K562 (cell line): ENCODE results near the gene C6orf62. TPM values are rescaled to one million over a fixed set of nuclear protein-coding genes. Genes with fewer than 3 reads are reported as not detected.
"Not testable (repeated sequence)": the region's sequence is repeated elsewhere in the genome, so short reads cannot be mapped to it uniquely, and the experiment has no call there.

Source experiments
- ATAC-seq: fragments of 200-7000 bp; cut with Tn5 transposase; 3 replicates; pipeline ENCODE4 v1.9.1; 2020; ENCODE audit warnings: moderate library complexity
- BruUV-seq: library from RNA; stranded (reverse); fragments of 400-500 nt; replicated peaks from 2 replicates; lab custom pipeline; 2021; lab: Mats Ljungman, UMichigan
- CTCF ChIA-PET: fragments of 300-600 bp; formaldehyde crosslinking; extraction: SDS; loops from one replicate; lab custom pipeline; 2021; ENCODE audit warnings: low intra/inter-chr PET ratio; lab: Yijun Ruan, JAX
- POLR2A ChIA-PET: fragments of 300-600, 350-650 bp; sonication (Branson Sonifier 250); formaldehyde crosslinking; extraction: SDS; loops from one replicate; lab custom pipeline; 2021; ENCODE audit warnings: antibody characterized with exemption, inconsistent platforms; lab: Yijun Ruan, JAX
- DNase-seq, 4 experiments: peaks; one replicate each; pipeline versions ENCODE4 v3.0.0 to v3.0.0-alpha.2; 2011 to 2018; ENCODE audit warnings: low spot score in 3 of 4, mixed read lengths in 3 of 4; ENCODE audit errors: extremely low read depth in 1 of 4
- FAIRE-seq: peaks from 2 replicates; lab custom pipeline; 2011; peaks lifted over from hg19 to GRCh38; lab: Jason Lieb, UNC
- H2AFZ ChIP-seq: 2 replicates; pipeline ENCODE4 v1.6.0; 2011; ENCODE audit warnings: low read depth, low read length, control low read depth, inconsistent platforms
- H3K27ac ChIP-seq: fragments of 200-600 bp; 3 replicates; pipeline ENCODE4 v1.8.0; 2011; ENCODE audit warnings: low read depth, mild to moderate bottlenecking, control low read depth, inconsistent platforms, low read length, moderate library complexity, mixed read lengths; ENCODE audit errors: extremely low read depth
- H3K27me3 ChIP-seq, 2 experiments: fragments of 300-600 bp in 1 of 2; 2 replicates in 1 of 2; 3 replicates in 1 of 2; pipeline versions ENCODE4 v1.6.0 to v1.8.0; 2011; ENCODE audit warnings: inconsistent platforms in 2 of 2, low read length in 2 of 2, mild to moderate bottlenecking in 1 of 2, mixed read lengths in 1 of 2, moderate library complexity in 1 of 2; ENCODE audit not compliant: control insufficient read depth in 2 of 2, insufficient read depth in 2 of 2
- H3K36me3 ChIP-seq: fragments of 300-600 bp; 3 replicates; pipeline ENCODE4 v1.8.0; 2011; ENCODE audit warnings: mild to moderate bottlenecking, low read length, inconsistent platforms; ENCODE audit not compliant: control insufficient read depth, insufficient read depth
- H3K4me1 ChIP-seq, 2 experiments: fragments of 200-600 bp in 1 of 2; replicated peaks in 1 of 2; 2 replicates in 1 of 2; 3 replicates in 1 of 2; pipeline versions ENCODE4 v1.5.1 to v1.8.0; 2011; ENCODE audit warnings: inconsistent platforms in 2 of 2, low read length in 2 of 2, mild to moderate bottlenecking in 1 of 2, mixed read lengths in 1 of 2, moderate library complexity in 1 of 2; ENCODE audit not compliant: control insufficient read depth in 2 of 2, insufficient read depth in 2 of 2
- H3K4me2 ChIP-seq: 2 replicates; pipeline ENCODE4 v1.6.1; 2011; ENCODE audit warnings: low read length, control low read depth, inconsistent platforms, mixed read lengths; ENCODE audit not compliant: insufficient read depth
- H3K4me3 ChIP-seq: fragments of 200-600 bp; sonication (generic), shearing (Covaris generic); 2 replicates; pipeline ENCODE4 v1.5.1; 2016; ENCODE audit warnings: control low read depth, inconsistent platforms
- H3K79me2 ChIP-seq: fragments of 200-600 bp; 3 replicates; pipeline ENCODE4 v1.8.0; 2011; ENCODE audit warnings: low read length, inconsistent platforms; ENCODE audit not compliant: control insufficient read depth, insufficient read depth
- H3K9ac ChIP-seq, 2 experiments: 2 replicates each; pipeline versions ENCODE4 v1.6.0 to v1.6.1; 2011; ENCODE audit warnings: low read depth in 2 of 2, low read length in 2 of 2, control low read depth in 1 of 2, inconsistent platforms in 1 of 2, mild to moderate bottlenecking in 1 of 2, mixed read lengths in 1 of 2; ENCODE audit not compliant: insufficient read depth in 1 of 2
- H3K9me1 ChIP-seq: one replicate; pipeline ENCODE4 v1.6.0; 2011; ENCODE audit warnings: inconsistent platforms, mild to moderate bottlenecking, low read length, moderate library complexity; ENCODE audit not compliant: control insufficient read depth, insufficient read depth
- H3K9me3 ChIP-seq: replicated peaks from 2 replicates; pipeline ENCODE4 v1.5.1; 2011; ENCODE audit warnings: low read depth, low read length, inconsistent platforms; ENCODE audit not compliant: control insufficient read depth, insufficient read depth
- H4K20me1 ChIP-seq: replicated peaks from 2 replicates; pipeline ENCODE4 v1.6.1; 2011; ENCODE audit warnings: low read length, inconsistent platforms, mixed read lengths; ENCODE audit not compliant: control insufficient read depth, insufficient read depth
- ARID3A ChIP-seq: IDR thresholded peaks from 2 replicates; pipeline ENCODE4 v1.6.1; 2012; ENCODE audit warnings: low read depth, low read length, improper control_type of control experiment, borderline replicate concordance
- CBX8 ChIP-seq: fragments of 200-600 bp; sonication (generic); IDR thresholded peaks from 2 replicates; pipeline ENCODE4 v1.6.1; 2012; ENCODE audit warnings: borderline replicate concordance, mixed run types, low read depth, mild to moderate bottlenecking, moderate library complexity, mixed read lengths, low read length, control low read depth, inconsistent platforms; ENCODE audit not compliant: poor library complexity, severe bottlenecking; ENCODE audit errors: extremely low read depth
- CHCHD3 ChIP-seq: fragments of 250-450 bp; sonication (Bioruptor Pico); IDR thresholded peaks from 2 replicates; pipeline ENCODE4 v2.1.2; 2022; ENCODE audit warnings: mild to moderate bottlenecking
- DDX20 ChIP-seq: fragments of 450-650 bp; IDR thresholded peaks from 2 replicates; pipeline ENCODE4 v1.6.1; 2016; ENCODE audit warnings: missing genetic modification characterization, low read depth, mild to moderate bottlenecking, missing compliant biosample characterization, moderate library complexity
- EP400 ChIP-seq: fragments of 450-650 bp; IDR thresholded peaks from 2 replicates; pipeline ENCODE4 v1.6.1; 2017; ENCODE audit warnings: antibody characterized with exemption, mild to moderate bottlenecking, moderate library complexity
- GATAD2A ChIP-seq: fragments of 450-650 bp; IDR thresholded peaks from 2 replicates; pipeline ENCODE4 v1.6.1; 2017
- MAFK ChIP-seq: IDR thresholded peaks from 2 replicates; pipeline ENCODE4 v1.6.1; 2011; ENCODE audit warnings: low read length, improper control_type of control experiment
- TEAD1 ChIP-seq, 2 experiments: fragments of 450-650 bp in 1 of 2; sonication (generic) in 1 of 2; formaldehyde crosslinking; IDR thresholded peaks; 2 replicates each; pipeline versions ENCODE4 v1.4.0 to v1.8.0; 2020 to 2022; ENCODE audit warnings: mild to moderate bottlenecking in 2 of 2, missing genetic modification reagents in 1 of 2
- TEAD4 ChIP-seq, 2 experiments: sonication (generic) in 1 of 2; formaldehyde crosslinking in 1 of 2; IDR thresholded peaks; 2 replicates each; pipeline versions ENCODE4 v1.6.1 to v1.8.0; 2012 to 2022; ENCODE audit warnings: borderline replicate concordance in 1 of 2, inconsistent platforms in 1 of 2, low read length in 1 of 2, mild to moderate bottlenecking in 1 of 2, missing genetic modification reagents in 1 of 2
- ZKSCAN1 ChIP-seq: fragments of 150-350 bp; IDR thresholded peaks from 2 replicates; pipeline ENCODE4 v1.6.1; 2016; ENCODE audit warnings: low read depth, low read length
- WGBS: fragments of 100-300 bp; shearing (Covaris generic); methylation state at CpG from one replicate; pipeline ENCODE4 v1.1.6; 2016; ENCODE audit warnings: low coverage, mixed read lengths; ENCODE audit not compliant: insufficient coverage; ENCODE audit errors: missing lambda C conversion rate; 5-methylcytosine and 5-hydroxymethylcytosine counted together
- in situ Hi-C: fragments of 300-500 bp; cut with MboI; formaldehyde crosslinking; loops from 4 replicates; pipeline ENCODE4 v1.15.0; 2018; ENCODE audit warnings: inconsistent platforms, mixed read lengths
- intact Hi-C: fragments of 100-400 bp; cut with micrococcal nuclease; formaldehyde crosslinking; loops from 2 replicates; pipeline ENCODE4 v1.14.2; 2022
- polyA plus RNA-seq, 8 experiments: library from polyadenylated mRNA; depleted of rRNA in 4 of 8; stranded (reverse) in 5 of 8; unstranded in 3 of 8; fragments of >200 nt; fragmentation: Nextera tagmentation in 2 of 8; fragmentation: Illumina TruSeq in 1 of 8; extraction: Ambion mirVana in 2 of 8; extraction: Trizol in 1 of 8; gene quantifications; 2 replicates each; pipeline versions ENCODE4 v1.2.1 to v1.2.3, GENCODE V29; 2011 to 2014; ENCODE audit warnings: inconsistent platforms in 1 of 8, missing spikeins in 1 of 8
- total RNA-seq, 7 experiments: library from RNA; depleted of rRNA in 6 of 7; stranded (reverse); fragments of >200 nt in 6 of 7; fragmentation: Illumina TruSeq in 2 of 7; extraction: Trizol in 2 of 7; gene quantifications; 2 replicates each; pipeline versions ENCODE4 v1.2.1 to v1.2.3, GENCODE V29; 2011 to 2021; ENCODE audit warnings: low replicate concordance in 1 of 7
- TF ChIP-seq, protein P1 (sequence below): sonication (generic); formaldehyde crosslinking; IDR thresholded peaks from 2 replicates; pipeline ENCODE4 v1.9.0; 2022; ENCODE audit warnings: mild to moderate bottlenecking, missing genetic modification reagents

The C6orf62 gene
- total and polyA plus RNA-seq, 9 of the 15 experiments (the other 6 are each of a cell fraction or from before 2014, with no cell fraction given): 48.5 to 579 (median 111) TPM

DNA sequence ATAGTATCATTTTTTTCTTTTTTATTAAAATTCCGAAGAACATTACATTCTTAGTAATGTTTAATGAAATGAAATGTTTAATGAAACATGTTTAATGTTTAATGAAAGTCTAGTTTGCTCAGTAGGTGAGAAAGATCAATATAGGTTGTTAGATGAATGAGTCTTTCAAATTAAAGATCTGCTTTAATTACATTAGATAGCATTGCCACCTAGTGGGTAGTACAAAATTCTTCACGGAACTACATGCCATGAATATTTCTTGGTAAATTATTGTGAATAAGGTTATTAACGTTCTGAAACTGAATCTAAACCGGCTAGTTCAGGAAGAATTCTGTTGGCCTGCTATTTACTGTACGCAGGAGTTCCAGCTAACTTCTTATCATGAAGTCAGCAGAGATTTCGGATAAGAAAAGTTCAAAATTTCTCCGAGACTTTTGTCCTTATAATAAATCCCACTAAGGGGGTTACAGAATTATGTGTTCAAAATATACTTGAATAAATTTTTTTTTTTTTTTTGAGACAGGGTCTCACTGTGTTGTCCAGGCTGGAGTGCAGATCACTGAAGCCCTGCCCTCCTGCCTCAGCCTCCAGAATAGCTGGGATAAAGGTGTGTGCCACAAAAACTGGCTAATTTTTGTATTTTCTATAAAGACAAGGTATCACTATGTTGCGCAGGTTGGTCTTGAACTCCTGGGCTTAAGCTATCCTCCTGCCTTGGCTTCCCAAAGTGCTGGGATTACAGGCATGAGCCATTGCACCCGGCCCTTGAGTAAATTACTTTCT, 47.9 kb upstream of the C6orf62 start (continued):
- TF ChIP-seq GATAD2A (no peak), CBX8 (no peak), DDX20 (tag) (no peak), TEAD1 (CRISPR knock-in tag; IDR thresholded peaks at IDR 0.05) (no peak), EP400 (no peak), ZKSCAN1 (no peak), CHCHD3 (CRISPR knock-in tag) (no peak), ARID3A (peak; percentile 82; the same call in 1 of the 2 replicates), TEAD4 (IDR thresholded peaks at IDR 0.05; ENCODE audit: low read length) (no peak), TEAD4 (CRISPR knock-in tag; IDR thresholded peaks at IDR 0.05; ENCODE audit: borderline replicate concordance) (no peak), MAFK (no peak)
- TF ChIP-seq, protein P1, sequence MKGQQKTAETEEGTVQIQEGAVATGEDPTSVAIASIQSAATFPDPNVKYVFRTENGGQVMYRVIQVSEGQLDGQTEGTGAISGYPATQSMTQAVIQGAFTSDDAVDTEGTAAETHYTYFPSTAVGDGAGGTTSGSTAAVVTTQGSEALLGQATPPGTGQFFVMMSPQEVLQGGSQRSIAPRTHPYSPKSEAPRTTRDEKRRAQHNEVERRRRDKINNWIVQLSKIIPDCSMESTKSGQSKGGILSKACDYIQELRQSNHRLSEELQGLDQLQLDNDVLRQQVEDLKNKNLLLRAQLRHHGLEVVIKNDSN: no peak

DNA sequence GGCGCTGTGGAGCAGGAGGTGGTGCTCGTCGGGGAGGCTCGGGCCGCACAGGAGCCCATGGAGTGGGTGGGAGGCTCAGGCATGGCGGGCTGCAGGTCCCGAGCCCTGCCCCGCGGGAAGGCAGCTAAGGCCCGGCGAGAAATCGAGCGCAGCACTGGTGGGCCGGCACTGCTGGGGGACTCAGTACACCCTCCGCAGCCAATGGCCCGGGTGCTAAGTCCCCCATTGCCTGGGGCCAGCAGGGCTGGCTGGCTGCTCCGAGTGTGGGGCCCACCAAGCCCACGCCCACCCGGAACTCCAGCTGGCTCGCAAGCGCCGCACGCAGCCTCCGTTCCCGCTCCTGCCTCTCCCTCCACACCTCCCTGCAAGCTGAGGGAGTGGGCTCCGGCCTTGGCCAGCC, 47.0 kb upstream of the C6orf62 start:
- ATAC-seq: not testable (repeated sequence)

More for the DNA sequence above, 47.0 kb upstream of the C6orf62 start:
- not testable (repeated sequence) for H3K9ac ChIP-seq, H3K9me1 ChIP-seq, H3K4me1 ChIP-seq, H3K4me2 ChIP-seq, H3K27me3 ChIP-seq, DNase-seq, H3K36me3 ChIP-seq, H3K27ac ChIP-seq, H3K4me3 ChIP-seq, H4K20me1 ChIP-seq, FAIRE-seq, H3K79me2 ChIP-seq, H2AFZ ChIP-seq, H3K9me3 ChIP-seq, BruUV-seq
- intact Hi-C loops: loop anchor here (1.0 to 5.0 kb wide), 3 partner anchors 185 to 484 kb away; no protein-coding TSS in a partner anchor
- ChIA-PET CTCF (interaction anchor here (0.6 to 2.8 kb wide), 5 partner anchors 44 to 483 kb away, joined by 3 to 21 read pairs (median 5); no protein-coding TSS in a partner anchor), POLR2A (interaction anchor here (1.1 kb wide), 1 partner anchor 8 kb away, joined by 4 read pairs; no protein-coding TSS in a partner anchor)
- in situ Hi-C loops: loop anchor here (10.0 kb wide), 1 partner anchor 191 kb away; no protein-coding TSS in a partner anchor
- 50% methylated on average over 2 of the region's 26 CpGs for WGBS
